ENCODE data around the gene TOPBP1.
"Not testable (repeated sequence)": the region's sequence is repeated elsewhere in the genome, so short reads cannot be mapped to it uniquely, and the experiment has no call there.

Gene TOPBP1

GRCh38 chr3:133572158-133573053, 89.3 kb downstream of the TOPBP1 start:
- no peak for DNase-seq (ENCODE audit: low read depth in 2 of 2)

- DNase-seq (ENCODE audit: low read depth in 2 of 2): no peak
Measured at GRCh38 chr3:133570937-133571320, 90.8 kb downstream of the TOPBP1 start.

DNA sequence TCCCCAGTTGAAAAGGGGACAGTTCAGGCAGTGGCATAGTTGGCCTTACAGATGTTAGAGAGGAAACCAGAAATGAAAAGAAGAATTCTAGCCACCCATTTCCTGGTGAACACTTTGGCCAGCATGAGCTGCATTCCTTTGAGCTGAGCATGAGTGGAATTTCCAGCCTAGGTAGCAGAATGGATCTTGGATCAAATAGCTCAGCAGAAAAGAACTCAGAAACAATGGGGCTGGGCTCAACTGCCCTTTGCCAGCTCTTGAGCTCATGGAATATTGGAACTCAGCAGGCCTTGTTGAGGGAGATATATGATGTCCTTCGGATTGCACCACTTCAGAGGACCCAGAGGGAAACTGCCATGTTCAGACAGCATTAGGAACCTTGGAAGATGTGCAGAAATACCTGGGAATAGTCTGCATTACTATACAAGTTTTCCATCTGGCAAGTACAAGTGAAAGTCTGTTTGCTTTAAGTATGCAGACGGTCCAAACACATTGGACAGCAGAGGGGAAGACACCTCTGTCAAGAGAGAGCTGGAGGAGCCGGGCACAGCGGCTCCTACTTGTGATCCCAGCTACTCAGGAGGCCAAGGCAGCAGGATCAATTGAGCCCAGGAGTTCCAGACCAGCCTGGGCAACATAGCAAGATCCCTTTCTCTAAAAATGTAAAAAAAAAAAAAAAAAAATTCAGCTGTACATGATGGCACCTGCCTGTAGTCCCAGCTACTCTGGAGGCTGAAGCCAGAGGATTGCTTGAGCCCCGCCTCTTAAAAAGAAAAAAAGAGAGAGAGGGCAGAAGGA, 91.4 kb downstream of the TOPBP1 start:
- no peak for DNase-seq (ENCODE audit: low read depth in 2 of 2)

DNA sequence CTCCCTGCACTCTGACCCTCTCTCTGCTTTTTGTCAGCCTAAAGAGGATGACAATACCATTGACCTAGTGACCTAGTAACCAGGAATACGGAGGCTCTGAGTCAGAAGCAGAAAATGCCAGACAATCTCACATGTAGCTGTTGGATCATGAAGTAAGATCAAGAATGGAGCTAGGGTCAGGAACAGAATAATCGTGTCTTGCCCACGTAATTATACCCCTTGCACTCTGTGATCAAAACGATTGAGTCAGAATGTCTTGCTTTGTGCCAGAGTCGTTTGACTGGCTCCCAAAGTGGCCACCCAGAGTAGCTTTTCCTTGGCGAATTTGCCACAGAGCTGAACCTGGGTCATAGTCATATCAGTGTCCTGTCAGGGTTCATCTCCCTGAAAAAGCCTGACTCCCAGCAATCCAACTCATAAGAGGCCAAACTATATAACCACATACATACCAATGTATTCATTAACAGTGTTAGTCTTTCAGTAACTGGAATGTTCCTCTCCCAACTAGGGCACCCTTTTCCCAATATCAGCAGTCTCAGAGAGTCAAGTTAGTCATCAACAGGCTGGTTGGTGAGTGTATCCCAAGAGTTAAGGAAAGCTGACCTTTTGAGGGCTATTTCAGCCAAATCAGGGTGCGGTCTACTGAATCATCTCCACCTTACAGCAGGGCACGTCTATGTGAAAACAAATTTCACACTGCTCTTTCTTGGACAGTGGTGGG, 93.3 kb downstream of the TOPBP1 start:
- no peak for DNase-seq (ENCODE audit: low read depth in 2 of 2)

DNA sequence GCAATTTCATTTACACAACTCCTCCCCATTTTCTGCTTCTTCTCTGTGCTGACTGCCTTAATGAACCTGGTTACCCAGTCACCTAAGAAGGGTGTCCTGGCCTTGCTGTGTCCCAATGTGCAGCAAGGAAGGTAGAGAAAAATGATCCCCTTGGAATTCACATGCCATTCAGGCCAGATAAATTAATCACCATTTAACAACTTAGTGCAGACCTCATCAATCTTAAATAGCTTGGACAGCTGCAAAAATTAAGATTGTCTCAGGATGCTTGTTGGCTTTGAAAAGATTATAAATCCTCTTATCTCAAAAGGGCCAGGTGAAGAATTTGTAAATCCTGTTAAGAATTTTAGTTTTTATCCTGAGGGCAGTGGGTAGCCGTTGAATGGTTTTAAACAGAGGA, 97.9 kb downstream of the TOPBP1 start:
- DNase-seq (ENCODE audit: low read depth in 2 of 2): no peak

DNA sequence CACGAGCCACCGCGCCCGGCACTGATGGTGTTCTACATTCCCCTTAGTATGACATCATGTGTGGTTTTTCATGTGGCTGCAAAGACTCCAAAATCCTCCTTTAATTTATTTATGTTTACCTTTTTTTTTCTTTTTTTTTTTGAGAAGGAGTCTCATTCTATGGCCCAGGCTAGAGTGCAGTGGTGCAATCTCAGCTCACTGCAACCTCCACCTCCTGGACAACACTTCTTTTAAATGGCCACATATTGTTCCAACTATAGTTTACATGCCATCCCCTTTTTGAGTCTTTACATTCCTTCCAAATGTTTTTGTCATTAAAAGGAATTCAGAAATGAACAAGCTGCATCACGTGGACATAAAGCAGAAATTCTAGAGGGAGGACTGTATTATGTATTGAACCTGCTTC, 98.6 kb downstream of the TOPBP1 start:
- DNase-seq (ENCODE audit: low read depth in 2 of 2): no peak

- no peak for DNase-seq (ENCODE audit: low read depth in 2 of 2)
Measured at GRCh38 chr3:133562376-133562775, 99.4 kb downstream of the TOPBP1 start.

DNA sequence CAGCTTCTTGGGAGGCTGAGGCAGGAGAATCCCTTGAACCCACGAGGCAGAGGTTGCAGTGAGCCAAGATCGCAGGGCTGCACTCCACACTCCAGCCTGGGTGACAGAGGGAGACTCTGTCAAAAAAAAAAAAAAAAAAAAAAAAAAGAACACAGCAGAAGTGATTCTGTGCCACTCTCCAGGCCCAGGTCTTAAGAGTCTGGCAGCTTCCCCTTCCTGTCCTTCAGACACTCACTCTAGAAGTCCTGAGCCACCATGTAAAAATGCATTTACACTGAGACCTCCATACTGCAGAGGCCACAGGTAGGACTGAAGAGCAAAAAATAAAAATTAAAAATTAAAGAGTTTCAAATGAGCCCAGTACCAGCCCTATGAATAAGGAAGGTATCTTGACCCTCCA, 100.1 kb downstream of the TOPBP1 start:
- no peak for DNase-seq (ENCODE audit: low read depth in 2 of 2)

- DNase-seq (ENCODE audit: low read depth in 2 of 2): not testable (repeated sequence)
Measured at GRCh38 chr3:133551589-133551988, 110.2 kb downstream of the TOPBP1 start.

Data from stimulated activated CD8-positive, alpha-beta memory T cell treated with anti-CD3 and anti-CD28 coated beads, Interleukin-15, amount 100 ng/mL, for 4 hours (primary cell).